GM12872 (cell line): Measurements from ENCODE around the gene VDR.

Experiments used
- CTCF ChIP-seq: IDR thresholded peaks from 3 replicates; pipeline ENCODE4 v1.5.1; 2011; ENCODE audit warnings: low read depth, mild to moderate bottlenecking, low read length, moderate library complexity; ENCODE audit not compliant: insufficient read depth

VDR gene

GRCh38 chr12:47795121-47795813, 109.5 kb downstream of the VDR start:
- no peak for TF ChIP-seq CTCF

DNA sequence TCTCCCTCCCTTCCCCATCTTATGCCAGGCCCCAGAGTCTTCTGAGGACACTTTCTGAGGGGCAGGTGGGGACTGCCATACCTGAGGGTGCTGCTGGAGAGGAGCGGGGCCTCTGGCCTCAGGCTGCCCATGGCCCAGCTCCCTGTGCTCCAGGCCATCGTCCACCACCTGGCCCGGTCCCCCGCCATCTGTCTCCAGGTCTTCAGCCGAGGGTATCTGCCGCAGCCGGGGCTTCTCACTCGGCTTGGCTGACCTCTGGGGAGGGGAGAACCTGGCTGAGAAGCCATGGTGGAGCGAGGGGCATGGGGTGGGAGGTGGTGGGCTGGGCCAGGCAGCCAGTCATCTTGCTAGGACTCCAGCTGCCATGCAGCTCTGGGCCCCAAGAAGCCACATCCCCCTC, 110.1 kb downstream of the VDR start:
- TF ChIP-seq CTCF = no peak

DNA sequence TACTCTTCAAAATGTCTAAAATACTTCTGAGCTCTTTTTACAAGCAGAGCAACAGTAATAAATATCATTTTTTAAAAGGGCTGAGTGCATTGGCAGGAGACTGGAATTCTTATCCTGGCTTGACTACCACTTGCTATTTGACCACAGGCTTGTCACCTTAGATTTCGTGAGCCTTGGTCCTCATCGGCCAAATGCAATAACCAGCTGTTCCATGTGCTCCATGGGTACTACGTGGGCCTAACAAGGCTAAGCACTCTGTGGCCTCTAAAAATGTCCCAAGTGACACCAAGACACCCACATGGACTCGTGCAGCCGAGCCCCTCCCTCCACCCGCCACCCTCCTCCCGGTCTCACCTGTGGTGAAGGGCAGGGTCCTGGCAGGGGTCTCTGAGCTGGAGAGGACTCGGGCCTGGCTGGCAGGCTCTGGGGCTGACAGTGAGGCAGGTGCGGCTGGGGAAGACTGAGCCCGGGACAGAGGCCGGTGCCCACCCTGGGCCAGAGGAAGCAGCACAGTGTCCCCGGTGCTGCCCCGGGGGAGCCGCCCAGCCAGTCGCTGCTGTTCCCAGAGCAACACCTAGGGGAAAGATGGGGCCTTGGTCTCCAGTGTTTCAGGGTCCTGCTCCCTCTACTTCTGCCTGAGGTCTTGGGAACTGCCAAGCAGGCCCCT, 111.6 kb downstream of the VDR start:
- no peak for TF ChIP-seq CTCF

GRCh38 chr12:47791874-47792273, 112.9 kb downstream of the VDR start:
- no peak for TF ChIP-seq CTCF
